Skeletal muscle tissue (tissue), 4 donors: Measurements from ENCODE around the gene TCERG1L. TPM values are rescaled to one million over a fixed set of nuclear protein-coding genes. Genes with fewer than 3 reads are reported as not detected.

Experiments used
- H3K27ac ChIP-seq: one replicate; pipeline ENCODE4 v1.7.0; 2013; ENCODE audit warnings: mild to moderate bottlenecking, low read depth, low read length, inconsistent platforms
- H3K27me3 ChIP-seq, 3 donors: one replicate each; pipeline ENCODE4 v1.7.0; 2013; ENCODE audit warnings: low read length in 3 of 3; ENCODE audit not compliant: control insufficient read depth in 3 of 3, insufficient read depth in 3 of 3
- H3K36me3 ChIP-seq, 3 donors: one replicate each; pipeline ENCODE4 v1.7.0; 2013; ENCODE audit warnings: low read length in 3 of 3; ENCODE audit not compliant: control insufficient read depth in 3 of 3, insufficient read depth in 3 of 3
- H3K4me1 ChIP-seq, 3 donors: one replicate each; pipeline ENCODE4 v1.7.0; 2013; ENCODE audit warnings: low read length in 3 of 3, mild to moderate bottlenecking in 3 of 3; ENCODE audit not compliant: control insufficient read depth in 3 of 3, insufficient read depth in 3 of 3
- H3K4me3 ChIP-seq, 3 donors: one replicate each; pipeline ENCODE4 v1.7.0; 2013; ENCODE audit warnings: low read length in 3 of 3
- H3K9ac ChIP-seq, 3 donors: one replicate each; pipeline ENCODE4 v1.7.0; 2013; ENCODE audit warnings: low read length in 3 of 3, mild to moderate bottlenecking in 3 of 3, moderate library complexity in 2 of 3, low read depth in 1 of 3
- H3K9me3 ChIP-seq, 3 donors: one replicate each; pipeline ENCODE4 v1.7.0; 2013; ENCODE audit warnings: low read length in 3 of 3; ENCODE audit not compliant: control insufficient read depth in 3 of 3
- total RNA-seq: library from RNA; depleted of rRNA; stranded (reverse); fragments of >200 nt; gene quantifications from one replicate; pipeline ENCODE4 v1.2.3, GENCODE V29; 2014
- donor health status: Osteomylitis.

TCERG1L gene
- total RNA-seq, 1 donor from 2014 or later = not detected

DNA sequence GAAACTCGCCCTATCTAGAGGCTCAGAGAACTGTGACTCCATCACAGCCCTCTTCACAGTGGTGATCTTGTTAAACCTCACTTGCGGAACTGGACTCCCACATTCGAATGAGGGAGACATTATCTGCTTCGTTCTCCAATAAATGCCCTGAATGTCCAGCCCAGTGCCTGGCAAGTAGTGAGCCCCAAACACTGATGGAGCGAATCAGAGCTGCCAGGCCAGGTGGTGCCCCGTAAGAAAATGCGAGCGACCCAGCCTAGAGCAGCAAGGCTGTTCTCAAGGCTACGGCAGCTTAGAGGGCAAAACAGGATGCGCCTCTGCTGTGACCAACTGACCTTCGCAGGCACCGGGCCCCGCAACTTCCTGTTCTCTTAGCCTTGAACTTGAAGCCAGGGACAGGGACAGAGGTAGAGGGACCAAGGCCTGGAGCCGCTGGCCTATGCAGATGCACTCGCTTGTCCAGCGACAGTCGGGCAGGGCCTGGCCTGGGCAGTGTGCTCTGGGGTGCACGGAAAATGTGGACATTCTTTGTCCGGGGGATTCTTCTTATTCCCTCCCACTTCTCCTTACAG is 217.6 kb downstream of the TCERG1L start:
- H3K9me3 ChIP-seq = no peaks in the 10 kb centered on the region
- no peak overlapping the region for H3K27ac ChIP-seq
- no peaks in the 10 kb centered on the region for H3K4me1 ChIP-seq
- no peak overlapping the region for H3K4me3 ChIP-seq
- no peak overlapping the region for H3K9ac ChIP-seq
- no peaks in the 10 kb centered on the region for H3K36me3 ChIP-seq
- H3K27me3 ChIP-seq = peaks cover 0 to 13% (median 0%) of the 10 kb centered on the region in 3 donors

DNA sequence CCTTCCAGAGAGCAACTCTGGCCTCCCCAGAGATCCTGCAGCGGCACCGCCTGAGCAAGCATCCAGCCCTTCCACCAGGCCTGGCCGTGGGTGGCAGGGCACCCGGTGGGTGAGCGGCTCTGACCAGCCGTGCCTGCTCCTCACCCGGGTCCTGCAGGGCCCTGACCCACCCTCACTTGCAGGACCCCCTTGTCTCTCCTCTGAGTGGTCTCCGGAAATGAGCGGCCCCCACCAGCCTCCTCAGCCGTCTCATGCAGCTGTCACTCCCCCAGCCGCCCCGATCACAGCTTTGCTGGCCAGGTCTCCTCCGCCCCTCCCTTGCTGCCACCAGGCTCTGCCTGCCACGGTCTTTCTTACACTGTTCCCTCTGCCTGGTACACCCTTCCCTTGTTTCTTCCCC is 218.2 kb downstream of the TCERG1L start:
- Histone ChIP-seq H3K9me3 (no peaks in the 10 kb centered on the region), H3K9ac (no peak overlapping the region), H3K4me1 (no peaks in the 10 kb centered on the region), H3K36me3 (no peaks in the 10 kb centered on the region), H3K27ac (no peak overlapping the region), H3K27me3 (peaks cover 0 to 13% (median 0%) of the 10 kb centered on the region in 3 donors), H3K4me3 (no peak overlapping the region)

DNA sequence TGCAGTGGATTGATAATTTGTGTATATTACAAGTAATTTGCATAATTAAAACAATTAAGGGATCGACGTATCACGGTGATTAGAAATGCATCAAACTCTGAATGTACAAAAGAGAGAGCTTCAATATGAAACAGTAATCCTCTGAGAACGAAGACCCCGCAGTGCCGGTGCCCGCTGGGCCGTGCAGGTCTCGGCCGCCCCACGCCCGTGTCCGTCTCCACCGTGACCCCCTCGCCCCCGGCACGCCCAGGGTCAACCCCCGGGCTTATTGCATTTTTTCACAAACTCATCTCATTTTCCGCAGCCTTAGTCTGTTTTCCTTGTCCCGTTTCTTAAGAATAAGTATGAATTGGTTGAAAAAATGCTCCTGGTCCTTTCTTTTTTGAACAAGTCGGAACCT is 218.6 kb downstream of the TCERG1L start:
- H3K27me3 ChIP-seq = peaks cover 0 to 13% (median 0%) of the 10 kb centered on the region in 3 donors
- no peaks in the 10 kb centered on the region for H3K9me3 ChIP-seq
- H3K4me3 ChIP-seq = no peak overlapping the region
- no peaks in the 10 kb centered on the region for H3K4me1 ChIP-seq
- H3K9ac ChIP-seq = no peak overlapping the region
- no peaks in the 10 kb centered on the region for H3K36me3 ChIP-seq
- H3K27ac ChIP-seq = no peak overlapping the region

DNA sequence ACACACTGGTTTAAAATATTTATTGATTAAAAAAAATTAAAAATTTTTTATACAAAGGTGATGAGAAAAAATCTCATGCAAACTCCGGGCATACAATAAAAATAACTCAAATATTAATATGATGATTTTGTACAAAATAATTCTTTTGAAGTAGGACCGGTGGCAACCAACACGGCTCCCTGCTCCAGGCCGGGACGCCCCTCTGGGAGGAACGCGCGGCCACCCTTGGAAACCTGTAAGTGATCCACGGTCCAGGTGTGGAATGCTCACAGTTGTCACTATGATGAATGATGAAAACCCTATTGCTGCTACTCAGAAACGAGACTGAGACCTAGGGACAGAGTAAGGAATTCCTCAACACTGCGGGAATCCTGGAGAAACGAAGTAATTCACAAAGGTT is 219.1 kb downstream of the TCERG1L start:
- no peaks in the 10 kb centered on the region for H3K36me3 ChIP-seq
- H3K27me3 ChIP-seq = peaks cover 0 to 13% (median 0%) of the 10 kb centered on the region in 3 donors
- H3K9me3 ChIP-seq = no peaks in the 10 kb centered on the region
- no peak overlapping the region for H3K27ac ChIP-seq
- H3K9ac ChIP-seq = no peak overlapping the region
- H3K4me1 ChIP-seq = no peaks in the 10 kb centered on the region
- H3K4me3 ChIP-seq = no peak overlapping the region

DNA sequence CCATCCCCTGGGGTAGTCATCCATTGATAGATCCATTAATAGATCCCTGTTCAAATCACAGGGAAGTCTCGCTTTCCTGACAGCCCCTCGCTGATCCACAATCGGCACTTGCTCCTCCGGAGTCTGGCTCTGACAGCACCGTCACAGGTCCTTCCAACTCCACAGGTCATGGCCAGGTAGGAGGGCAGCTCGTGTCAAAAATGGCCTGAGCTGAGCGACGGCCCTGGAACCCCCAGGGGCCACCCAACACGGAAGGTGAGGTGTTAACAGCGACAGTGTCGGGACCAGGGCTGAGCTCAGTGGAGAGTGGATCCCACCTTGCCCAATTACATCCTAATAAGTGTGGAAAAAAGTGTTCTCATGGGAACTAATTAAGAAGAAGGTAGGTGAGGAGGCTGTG is 219.8 kb downstream of the TCERG1L start:
- Histone ChIP-seq H3K27me3 (peaks cover 0 to 13% (median 0%) of the 10 kb centered on the region in 3 donors), H3K4me1 (no peaks in the 10 kb centered on the region), H3K9me3 (no peaks in the 10 kb centered on the region), H3K27ac (no peak overlapping the region), H3K9ac (no peak overlapping the region), H3K36me3 (no peaks in the 10 kb centered on the region), H3K4me3 (no peak overlapping the region)

DNA sequence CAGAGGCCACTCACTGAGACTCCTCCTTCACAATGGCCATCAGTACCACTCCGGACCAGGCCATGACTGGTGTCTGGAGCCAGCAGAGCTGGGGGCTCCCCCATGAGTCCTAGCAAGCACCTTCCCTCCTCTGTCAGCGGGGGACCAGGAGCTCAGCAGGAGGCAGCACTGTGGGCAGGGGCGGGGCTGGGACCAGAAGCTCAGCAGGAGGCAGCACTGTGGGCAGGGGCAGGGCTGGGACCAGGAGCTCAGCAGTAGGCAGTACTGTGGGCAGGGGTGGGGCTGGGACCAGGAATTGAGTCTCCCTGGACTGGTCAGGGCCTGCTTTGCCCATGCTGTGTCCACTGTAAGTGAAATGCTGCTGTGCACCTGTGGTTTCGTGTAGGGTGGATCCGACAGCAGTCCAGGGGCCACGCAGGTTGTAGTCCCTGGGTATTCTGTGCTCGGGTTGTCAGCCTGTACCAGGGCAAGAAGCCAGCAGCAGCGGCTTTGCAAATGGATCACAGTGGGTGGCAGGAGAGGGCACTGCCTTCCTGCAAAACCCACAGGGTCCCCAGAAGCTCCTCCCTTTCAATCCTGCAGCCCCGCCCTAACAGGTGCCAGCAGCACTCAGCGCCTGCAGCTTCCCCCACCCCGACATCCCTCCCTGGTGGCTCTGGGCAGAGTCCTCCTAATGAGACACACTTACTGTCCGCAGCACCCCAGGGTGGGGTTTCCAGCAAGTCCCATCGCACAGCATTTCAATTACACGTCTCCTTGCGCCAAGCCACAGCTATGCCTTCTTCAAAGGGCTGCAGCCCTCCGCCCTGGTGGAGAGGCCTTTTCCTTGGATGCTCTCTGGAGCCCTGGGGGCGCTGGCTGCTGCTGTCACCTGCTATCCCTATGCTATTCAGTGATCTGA is 220.5 kb downstream of the TCERG1L start:
- Histone ChIP-seq H3K9ac (no peak overlapping the region), H3K27me3 (peaks cover 0 to 16% (median 4%) of the 10 kb centered on the region in 3 donors), H3K4me1 (no peaks in the 10 kb centered on the region), H3K36me3 (no peaks in the 10 kb centered on the region), H3K4me3 (no peak overlapping the region), H3K9me3 (no peaks in the 10 kb centered on the region), H3K27ac (no peak overlapping the region)

DNA sequence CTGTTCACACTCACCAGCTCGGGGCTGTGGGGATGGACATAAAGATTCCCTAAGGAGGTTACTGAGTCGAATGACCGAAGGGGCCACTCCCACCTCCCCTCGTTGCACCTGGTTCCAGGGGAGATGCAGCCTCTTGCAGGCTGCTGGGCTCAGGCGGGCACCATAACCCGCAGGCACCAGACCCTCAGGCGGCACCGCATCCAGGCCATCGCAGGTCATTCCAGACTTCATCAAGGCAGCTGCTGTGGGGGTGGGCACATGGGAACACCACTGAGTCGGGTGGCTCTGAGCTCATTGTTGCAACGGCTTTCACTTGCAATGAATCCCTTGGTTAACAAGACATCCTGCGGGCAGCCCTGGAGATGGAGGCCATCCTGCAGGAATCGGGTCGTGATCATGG is 221.7 kb downstream of the TCERG1L start:
- peaks cover 2 to 19% (median 4%) of the 10 kb centered on the region in 3 donors for H3K27me3 ChIP-seq
- no peak overlapping the region for H3K27ac ChIP-seq
- H3K9me3 ChIP-seq = no peaks in the 10 kb centered on the region
- no peak overlapping the region for H3K9ac ChIP-seq
- H3K4me3 ChIP-seq = no peak overlapping the region
- H3K4me1 ChIP-seq = no peaks in the 10 kb centered on the region
- H3K36me3 ChIP-seq = no peaks in the 10 kb centered on the region

DNA sequence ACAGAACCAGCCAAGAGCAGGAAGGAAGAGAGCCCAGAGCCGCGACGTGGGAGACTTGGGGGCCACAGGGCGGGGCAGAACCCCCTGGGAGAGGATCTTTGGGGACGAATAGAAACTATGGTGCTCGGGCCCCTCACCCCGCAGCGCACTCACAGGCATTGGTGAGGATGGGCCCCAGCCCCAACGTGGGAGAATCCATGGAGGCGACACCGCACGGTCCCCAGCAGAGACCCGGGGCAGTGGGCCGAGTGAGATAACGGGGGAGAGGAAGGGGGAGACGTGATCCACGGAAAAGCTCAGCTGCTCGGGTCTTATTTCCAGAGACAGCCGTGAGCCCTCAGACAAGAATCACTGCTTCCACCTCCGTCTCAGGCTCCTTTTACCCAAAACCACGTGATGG is 222.4 kb downstream of the TCERG1L start:
- Histone ChIP-seq H3K9me3 (no peaks in the 10 kb centered on the region), H3K36me3 (no peaks in the 10 kb centered on the region), H3K4me3 (no peak overlapping the region), H3K4me1 (no peaks in the 10 kb centered on the region), H3K9ac (no peak overlapping the region), H3K27ac (no peak overlapping the region), H3K27me3 (peaks cover 2 to 20% (median 4%) of the 10 kb centered on the region in 3 donors)

DNA sequence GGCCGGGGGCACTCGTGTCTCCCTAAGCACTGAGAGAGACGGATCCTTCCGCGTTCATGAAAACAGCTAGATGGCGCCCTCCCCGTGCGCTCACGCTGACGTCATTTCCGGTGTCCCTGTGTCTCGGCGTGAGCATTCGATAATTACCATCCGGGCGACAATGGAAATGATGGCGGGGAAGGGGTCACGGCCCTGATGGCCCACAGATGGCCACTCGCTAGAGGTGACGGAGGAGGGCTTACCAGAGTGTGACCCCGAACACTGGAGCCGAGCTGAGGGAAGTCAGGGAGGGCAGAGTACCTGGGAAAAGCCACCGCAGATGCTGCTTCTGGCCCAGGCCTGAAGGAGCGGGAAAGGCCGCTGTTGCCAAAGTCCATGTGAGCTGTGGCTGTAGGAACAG is 222.9 kb downstream of the TCERG1L start:
- Histone ChIP-seq H3K9ac (no peak overlapping the region), H3K36me3 (no peaks in the 10 kb centered on the region), H3K4me3 (no peak overlapping the region), H3K4me1 (no peaks in the 10 kb centered on the region), H3K27ac (no peak overlapping the region), H3K27me3 (peaks cover 2 to 21% (median 6%) of the 10 kb centered on the region in 3 donors), H3K9me3 (no peaks in the 10 kb centered on the region)
